Measurements from ENCODE around the gene AMY2B. TPM values are rescaled to one million over a fixed set of nuclear protein-coding genes. Genes with fewer than 3 reads are reported as not detected.
"Not testable (repeated sequence)": the region's sequence is repeated elsewhere in the genome, so short reads cannot be mapped to it uniquely, and the experiment has no call there.

The AMY2B gene
- total RNA-seq = 23.5 TPM
- long read RNA-seq, partial matches to known transcripts = 2 of 4 reads
- long read RNA-seq, other reads (novel, unspliced or antisense) = 1 of 4 reads

GRCh38 chr1:103571289-103571688 lies at the start of gene AMY2B:
Gene AMY2B (plus strand): TSS chr1:103571589. CDS start chr1:103571603, 14 bp downstream.
- H3K36me3 ChIP-seq; H3K9me3 ChIP-seq; intact Hi-C loops (cut with DNase I); H3K27me3 ChIP-seq (ENCODE audit: low read depth); H3K4me1 ChIP-seq; H3K4me3 ChIP-seq; H3K27ac ChIP-seq; ATAC-seq; DNase-seq: not testable (repeated sequence)

DNA sequence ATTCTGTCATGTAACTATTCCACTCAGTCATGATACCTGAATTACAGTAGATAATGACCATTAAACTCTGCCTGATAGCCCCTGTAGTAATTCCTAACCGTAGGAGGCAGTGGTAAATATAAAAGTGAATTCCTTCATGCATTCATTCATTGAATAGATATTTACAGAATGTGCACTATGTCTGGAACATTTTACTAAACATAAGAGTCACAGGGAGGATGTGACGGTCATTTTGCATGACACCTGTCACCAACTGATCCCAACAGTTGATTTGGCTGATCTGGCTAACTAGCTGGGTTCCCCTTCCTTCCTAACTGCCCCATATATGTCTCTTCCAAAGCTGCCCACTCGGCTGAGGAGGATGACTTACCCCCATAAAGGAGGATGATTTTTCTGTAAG lies 48.0 kb upstream of the AMY2B start:
- Histone ChIP-seq H3K27ac (no peak overlapping the region), H3K36me3 (no peaks in the 10 kb centered on the region), H3K4me3 (no peak overlapping the region), H3K27me3 (ENCODE audit: low read depth) (no peaks in the 10 kb centered on the region), H3K4me1 (peaks cover 19% of the 10 kb centered on the region), H3K9me3 (no peaks in the 10 kb centered on the region)
- DNase-seq (no peak), ATAC-seq (no peak)
- intact Hi-C loops (cut with DNase I) = no loop called here
- no peak for TF ChIP-seq CTCF (IDR thresholded peaks at IDR 0.05)

DNA sequence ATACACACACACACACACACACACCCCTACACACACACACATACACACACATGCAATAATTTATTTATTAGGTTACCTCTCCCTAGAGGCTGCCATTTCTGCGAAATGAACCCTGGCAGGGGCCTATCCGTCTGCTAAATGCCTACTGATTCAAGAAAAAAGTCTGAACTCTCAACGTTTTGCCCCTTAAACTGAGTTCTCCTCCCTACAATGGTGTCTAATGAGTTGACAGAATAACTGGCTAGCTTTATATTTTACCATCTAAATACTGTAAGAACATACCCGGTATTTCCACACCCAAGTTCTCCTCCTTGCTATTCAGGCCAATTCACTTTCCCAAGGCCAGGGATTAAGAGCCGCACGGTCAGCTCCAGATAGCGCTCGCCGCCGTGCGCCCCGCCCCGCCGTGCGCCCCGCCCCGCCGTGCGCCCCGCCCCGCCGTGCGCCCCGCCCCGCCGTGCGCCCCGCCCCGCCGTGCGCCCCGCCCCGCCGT lies 46.2 kb upstream of the AMY2B start:
- TF ChIP-seq CTCF (IDR thresholded peaks at IDR 0.05) = no peak
- ATAC-seq = peak; percentile 84 to 85
- H3K9me3 ChIP-seq = no peaks in the 10 kb centered on the region
- no peak for DNase-seq
- intact Hi-C loops (cut with DNase I) = no loop called here
- no peak overlapping the region for H3K27ac ChIP-seq
- H3K4me3 ChIP-seq = peak overlapping the region; percentile 39
- peaks cover 8% of the 10 kb centered on the region for H3K36me3 ChIP-seq
- no peaks in the 10 kb centered on the region for H3K27me3 ChIP-seq (ENCODE audit: low read depth)
- peaks cover 24% of the 10 kb centered on the region for H3K4me1 ChIP-seq

GRCh38 chr1:103525607-103526507 lies 45.5 kb upstream of the AMY2B start, which contains the start of gene RNPC3:
Gene RNPC3 (plus strand): TSS chr1:103525699. CDS start chr1:103526071, 372 bp downstream.
- Histone ChIP-seq H3K27ac (peak within 1 kb of the TSS; percentile 90), H3K9me3 (no peaks in the 10 kb centered on the region), H3K36me3 (peaks cover 8% of the 10 kb centered on the region), H3K4me1 (peaks cover 24% of the 10 kb centered on the region), H3K4me3 (peak within 1 kb of the TSS; percentile 82), H3K27me3 (ENCODE audit: low read depth) (no peaks in the 10 kb centered on the region)
- intact Hi-C loops (cut with DNase I) = no loop called here
- peak; percentile 9 for TF ChIP-seq CTCF (IDR thresholded peaks at IDR 0.05)
- ATAC-seq (peak; percentile 94 to 95), DNase-seq (peak; percentile 90)

- H3K4me1 ChIP-seq = peaks cover 24% of the 10 kb centered on the region
Observed at GRCh38 chr1:103527331-103527730, 44.1 kb upstream of the AMY2B start.

More at GRCh38 chr1:103527331-103527730, 44.1 kb upstream of the AMY2B start:
- intact Hi-C loops (cut with DNase I) = no loop called here
- Histone ChIP-seq H3K36me3 (peaks cover 8% of the 10 kb centered on the region), H3K9me3 (no peaks in the 10 kb centered on the region), H3K4me3 (peak overlapping the region; percentile 82), H3K27me3 (ENCODE audit: low read depth) (no peaks in the 10 kb centered on the region), H3K27ac (no peak overlapping the region)
- no peak for TF ChIP-seq CTCF (IDR thresholded peaks at IDR 0.05)
- no peak for ATAC-seq
- DNase-seq = no peak

All from lower lobe of right lung (tissue), 2 donors.